Measurements from ENCODE around the gene HDAC3.

HDAC3 gene

GRCh38 chr5:141598391-141599345 is 38.0 kb downstream of the HDAC3 start:
- no peak for DNase-seq

- DNase-seq = no peak
Measured at GRCh38 chr5:141597814-141598213, 38.8 kb downstream of the HDAC3 start.

- DNase-seq = no peak
Measured at GRCh38 chr5:141597394-141597793, 39.3 kb downstream of the HDAC3 start.

- no peak for DNase-seq
Measured at GRCh38 chr5:141596867-141597266, 39.8 kb downstream of the HDAC3 start.

- DNase-seq = no peak
Measured at GRCh38 chr5:141590127-141590526, 46.5 kb downstream of the HDAC3 start.

GRCh38 chr5:141586246-141586645 is 50.4 kb downstream of the HDAC3 start:
- no peak for DNase-seq

GRCh38 chr5:141585594-141585993 is 51.1 kb downstream of the HDAC3 start:
- no peak for DNase-seq

GRCh38 chr5:141574122-141574510 is 62.5 kb downstream of the HDAC3 start:
- no peak for DNase-seq

- DNase-seq = no peak
Measured at GRCh38 chr5:141573489-141574121, 63.0 kb downstream of the HDAC3 start.
